Vagina (tissue), 2 donors: Measurements from ENCODE around the gene CPSF4L. TPM values are rescaled to one million over a fixed set of nuclear protein-coding genes. Genes with fewer than 3 reads are reported as not detected.

ENCODE experiments used
- DNase-seq, 2 donors: peaks; one replicate each; pipeline ENCODE4 v3.0.0-alpha.2; 2017; ENCODE audit errors: extremely low spot score in 2 of 2
- H3K27ac ChIP-seq: fragments of 200-600 bp; sonication (generic); one replicate; pipeline ENCODE4 v1.5.1; 2019
- H3K27me3 ChIP-seq: fragments of 200-600 bp; sonication (generic); one replicate; pipeline ENCODE4 v1.5.1; 2019
- H3K36me3 ChIP-seq, 2 donors: fragments of 200-600 bp; sonication (generic); one replicate each; pipeline ENCODE4 v1.5.1; 2017 to 2019
- H3K4me1 ChIP-seq: fragments of 200-600 bp; sonication (generic); one replicate; pipeline ENCODE4 v1.5.1; 2019
- H3K4me3 ChIP-seq, 2 donors: fragments of 200-600 bp; sonication (generic); 1 replicate in 1 of 2; 2 replicates in 1 of 2; pipeline ENCODE4 v1.5.1; 2016 to 2019
- H3K9me3 ChIP-seq: fragments of 200-600 bp; sonication (generic); one replicate; pipeline ENCODE4 v1.5.1; 2019
- POLR2A ChIP-seq, 2 donors: fragments of 450-650 bp; IDR thresholded peaks; one replicate each; pipeline ENCODE4 v1.6.1; 2017; ENCODE audit warnings: antibody characterized with exemption in 2 of 2, mild to moderate bottlenecking in 2 of 2, moderate library complexity in 2 of 2
- POLR2AphosphoS5 ChIP-seq, 2 donors: sonication (generic); formaldehyde crosslinking; IDR thresholded peaks; one replicate each; pipeline ENCODE4 v1.9.0; 2017; ENCODE audit warnings: antibody characterized with exemption in 2 of 2, mild to moderate bottlenecking in 2 of 2, low read depth in 1 of 2; ENCODE audit not compliant: insufficient read depth in 1 of 2
- intact Hi-C: fragments of 100-400 bp; cut with DNase I; formaldehyde crosslinking; loops from one replicate; pipeline ENCODE4 v1.15.1; 2023
- total RNA-seq: library from RNA; depleted of rRNA; stranded (reverse); fragments of >200 nt; gene quantifications from one replicate; pipeline ENCODE4 v1.2.3, GENCODE V29; 2016
- TF ChIP-seq, protein P1 (sequence below), 3 experiments: fragments of 450-650 bp in 2 of 3; fragments of 200-600 bp in 1 of 3; sonication (generic) in 1 of 3; IDR thresholded peaks; one replicate each; pipeline ENCODE4 v1.5.1; 2017 to 2019; ENCODE audit warnings: antibody characterized with exemption in 3 of 3, mild to moderate bottlenecking in 2 of 3, moderate library complexity in 2 of 3

Gene CPSF4L
- total RNA-seq, 1 donor from 2014 or later = not detected

DNA sequence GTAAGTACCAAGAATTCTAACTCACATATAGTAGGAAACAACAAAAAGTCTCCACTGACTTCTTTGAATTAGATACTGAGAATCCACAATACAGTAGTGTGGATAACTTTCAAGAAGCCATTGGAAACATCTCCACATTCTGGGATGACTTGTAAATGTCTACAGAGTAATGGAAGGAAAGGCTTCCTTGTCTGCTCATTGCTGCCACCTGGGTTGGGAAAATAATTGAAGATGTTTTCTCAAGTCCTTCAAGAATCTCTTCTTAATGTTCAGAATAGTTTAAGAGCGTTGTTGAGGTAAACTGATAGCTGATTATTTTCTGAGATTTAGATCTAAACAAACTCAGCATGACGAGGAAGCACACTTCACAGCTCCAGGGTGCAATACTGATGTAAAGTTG lies 14.0 kb downstream of the CPSF4L start:
- H3K27me3 ChIP-seq = no peaks in the 10 kb centered on the region
- no peak for DNase-seq
- H3K9me3 ChIP-seq = no peaks in the 10 kb centered on the region
- intact Hi-C loops = no loop called here
- no peaks in the 10 kb centered on the region for H3K4me1 ChIP-seq
- no peak overlapping the region for H3K4me3 ChIP-seq
- TF ChIP-seq POLR2A (IDR thresholded peaks at IDR 0.05) (no peak), POLR2AphosphoS5 (IDR thresholded peaks at IDR 0.05; ENCODE audit: insufficient read depth in 1 of 2, low read depth in 1 of 2) (no peak)
- TF ChIP-seq, protein P1, sequence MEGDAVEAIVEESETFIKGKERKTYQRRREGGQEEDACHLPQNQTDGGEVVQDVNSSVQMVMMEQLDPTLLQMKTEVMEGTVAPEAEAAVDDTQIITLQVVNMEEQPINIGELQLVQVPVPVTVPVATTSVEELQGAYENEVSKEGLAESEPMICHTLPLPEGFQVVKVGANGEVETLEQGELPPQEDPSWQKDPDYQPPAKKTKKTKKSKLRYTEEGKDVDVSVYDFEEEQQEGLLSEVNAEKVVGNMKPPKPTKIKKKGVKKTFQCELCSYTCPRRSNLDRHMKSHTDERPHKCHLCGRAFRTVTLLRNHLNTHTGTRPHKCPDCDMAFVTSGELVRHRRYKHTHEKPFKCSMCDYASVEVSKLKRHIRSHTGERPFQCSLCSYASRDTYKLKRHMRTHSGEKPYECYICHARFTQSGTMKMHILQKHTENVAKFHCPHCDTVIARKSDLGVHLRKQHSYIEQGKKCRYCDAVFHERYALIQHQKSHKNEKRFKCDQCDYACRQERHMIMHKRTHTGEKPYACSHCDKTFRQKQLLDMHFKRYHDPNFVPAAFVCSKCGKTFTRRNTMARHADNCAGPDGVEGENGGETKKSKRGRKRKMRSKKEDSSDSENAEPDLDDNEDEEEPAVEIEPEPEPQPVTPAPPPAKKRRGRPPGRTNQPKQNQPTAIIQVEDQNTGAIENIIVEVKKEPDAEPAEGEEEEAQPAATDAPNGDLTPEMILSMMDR (IDR thresholded peaks at IDR 0.05) = no peak
- H3K36me3 ChIP-seq = peaks cover 0 to 16% of the 10 kb centered on the region in 2 donors
- H3K27ac ChIP-seq = no peak overlapping the region

DNA sequence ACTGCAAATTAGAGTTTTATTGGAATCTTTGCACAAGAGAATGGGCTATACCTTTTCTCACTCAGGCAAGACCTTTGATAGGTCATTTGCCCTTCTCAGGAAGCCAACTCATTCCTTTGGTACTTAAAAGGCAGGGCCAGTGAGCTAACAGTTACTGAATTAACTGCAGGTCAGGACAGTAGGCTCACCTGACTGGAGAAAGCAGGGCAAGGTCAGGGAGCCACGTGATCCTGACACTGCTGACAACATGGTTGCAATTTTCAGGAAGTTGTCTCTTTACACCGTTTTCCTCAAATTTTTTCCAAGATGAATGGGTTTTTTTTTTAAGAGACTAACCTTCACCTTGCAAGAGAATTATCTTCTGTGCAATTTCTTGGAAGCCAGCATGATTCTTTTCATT lies 21.1 kb downstream of the CPSF4L start:
- H3K9me3 ChIP-seq = no peaks in the 10 kb centered on the region
- intact Hi-C loops = no loop called here
- no peak overlapping the region for H3K4me3 ChIP-seq
- DNase-seq = no peak
- H3K36me3 ChIP-seq = peaks cover 0 to 38% of the 10 kb centered on the region in 2 donors
- H3K4me1 ChIP-seq = peaks cover 24% of the 10 kb centered on the region
- TF ChIP-seq POLR2AphosphoS5 (IDR thresholded peaks at IDR 0.05; ENCODE audit: insufficient read depth in 1 of 2, low read depth in 1 of 2) = no peak
- TF ChIP-seq POLR2A (IDR thresholded peaks at IDR 0.05) = no peak
- TF ChIP-seq, protein P1 (IDR thresholded peaks at IDR 0.05) = no peak
- no peaks in the 10 kb centered on the region for H3K27me3 ChIP-seq
- no peak overlapping the region for H3K27ac ChIP-seq

DNA sequence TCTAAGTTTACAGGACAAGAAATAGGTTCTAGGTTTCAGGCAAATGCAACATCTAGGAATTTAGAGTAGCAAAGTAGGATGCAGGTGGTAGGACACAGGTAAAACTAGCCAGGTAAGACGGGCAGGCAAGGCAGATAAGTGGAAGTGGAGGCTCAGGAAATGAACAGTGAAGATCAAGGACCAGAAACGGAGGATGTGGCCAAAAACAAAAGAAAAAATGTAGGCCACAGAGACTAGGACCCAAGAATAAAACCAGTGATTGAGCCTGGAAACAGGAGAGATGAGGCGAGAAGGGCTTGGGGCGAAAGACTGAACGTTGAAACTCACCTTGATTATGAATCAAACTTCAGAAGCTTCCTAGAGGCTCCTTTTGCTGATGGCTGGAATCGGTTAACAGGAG lies 24.0 kb downstream of the CPSF4L start:
- DNase-seq = no peak
- intact Hi-C loops = no loop called here
- peaks cover 0 to 28% of the 10 kb centered on the region in 2 donors for H3K36me3 ChIP-seq

DNA sequence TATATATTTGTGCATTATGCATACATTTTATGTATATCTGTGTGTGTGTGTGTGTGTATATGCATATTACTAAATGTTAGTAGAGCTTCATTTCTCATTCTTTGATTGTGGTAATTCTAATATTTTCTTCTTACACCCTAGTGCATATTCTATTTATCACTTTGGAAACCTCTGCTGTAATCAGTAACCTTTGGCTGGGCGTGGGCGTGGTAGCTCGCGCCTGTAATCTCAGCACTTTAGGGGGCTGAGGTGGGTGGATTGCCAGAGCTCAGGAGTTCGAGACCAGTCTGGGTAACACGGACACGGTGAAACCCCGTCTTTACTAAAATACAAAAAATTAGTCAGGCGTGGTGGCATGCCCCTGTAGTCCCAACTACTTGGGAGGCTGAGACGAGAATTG lies 26.9 kb downstream of the CPSF4L start:
- no peak for DNase-seq
- Histone ChIP-seq H3K27ac (no peak overlapping the region), H3K9me3 (no peaks in the 10 kb centered on the region), H3K36me3 (peaks cover 0 to 23% of the 10 kb centered on the region in 2 donors), H3K4me1 (peaks cover 44% of the 10 kb centered on the region), H3K27me3 (no peaks in the 10 kb centered on the region), H3K4me3 (no peak overlapping the region)
- intact Hi-C loops = loop anchor here (5.0 kb wide), 1 partner anchor 42 kb away; the partner anchor contains the start of gene COG1
- no peak for TF ChIP-seq POLR2A (IDR thresholded peaks at IDR 0.05)
- TF ChIP-seq, protein P1 (IDR thresholded peaks at IDR 0.05) = no peak
- no peak for TF ChIP-seq POLR2AphosphoS5 (IDR thresholded peaks at IDR 0.05; ENCODE audit: insufficient read depth in 1 of 2, low read depth in 1 of 2)

More for the DNA sequence above, 24.0 kb downstream of the CPSF4L start:
- Histone ChIP-seq H3K4me1 (peaks cover 37% of the 10 kb centered on the region), H3K27ac (no peak overlapping the region), H3K27me3 (no peaks in the 10 kb centered on the region), H3K4me3 (no peak overlapping the region), H3K9me3 (no peaks in the 10 kb centered on the region)
- TF ChIP-seq POLR2AphosphoS5 (IDR thresholded peaks at IDR 0.05; ENCODE audit: insufficient read depth in 1 of 2, low read depth in 1 of 2) = no peak
- TF ChIP-seq, protein P1 (IDR thresholded peaks at IDR 0.05) = no peak
- no peak for TF ChIP-seq POLR2A (IDR thresholded peaks at IDR 0.05)

DNA sequence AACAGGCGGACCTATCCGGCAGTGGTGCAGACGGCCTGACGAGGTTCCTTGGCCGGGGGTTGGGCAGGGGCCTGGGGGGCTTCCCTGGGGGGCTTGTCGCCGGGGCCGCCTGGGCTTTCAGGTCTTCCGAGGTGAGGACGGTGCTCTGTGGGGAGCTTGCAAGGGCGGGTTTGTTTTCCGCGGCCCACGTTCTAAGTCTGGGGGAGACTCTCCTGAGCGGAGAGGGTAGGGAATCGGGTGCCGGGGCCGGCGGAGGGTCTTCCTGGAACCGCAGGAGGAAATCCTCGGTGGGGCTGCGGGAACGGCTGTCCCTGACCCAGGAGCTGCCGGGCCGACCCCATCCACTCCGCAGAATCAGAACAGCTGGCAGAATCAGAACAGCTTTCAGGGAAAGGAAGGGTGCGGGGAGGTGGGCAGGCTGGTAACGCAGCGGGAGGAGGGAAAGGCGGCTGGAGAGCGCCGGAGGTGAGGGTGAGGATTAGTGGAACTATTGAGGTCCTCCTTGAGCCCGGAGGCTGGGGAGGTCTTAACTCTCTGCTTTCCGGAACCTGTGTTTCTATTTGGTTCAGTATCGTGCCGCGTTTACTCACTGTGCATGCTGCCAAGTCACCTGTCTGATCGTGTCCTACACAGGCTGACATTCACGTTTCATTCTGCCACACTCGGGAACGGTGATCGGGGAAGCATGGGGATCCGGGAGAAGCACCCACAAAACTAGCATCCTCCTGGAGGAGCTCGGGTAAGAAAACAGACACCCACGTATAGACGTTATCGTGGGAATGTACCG lies 28.9 kb downstream of the CPSF4L start:
- Histone ChIP-seq H3K4me1 (peaks cover 56% of the 10 kb centered on the region), H3K36me3 (peaks cover 0 to 19% of the 10 kb centered on the region in 2 donors)
- intact Hi-C loops = loop anchor here (5.0 kb wide), 1 partner anchor 40 kb away; the partner anchor contains the start of gene COG1

More for the DNA sequence above, 28.9 kb downstream of the CPSF4L start:
- Histone ChIP-seq H3K9me3 (no peaks in the 10 kb centered on the region), H3K27me3 (no peaks in the 10 kb centered on the region), H3K27ac (peak overlapping the region; percentile 90), H3K4me3 (peak overlapping the region; percentile 64 to 100)
- no peak for DNase-seq
- TF ChIP-seq POLR2AphosphoS5 (IDR thresholded peaks at IDR 0.05; ENCODE audit: insufficient read depth in 1 of 2, low read depth in 1 of 2) = no peak
